Activated CD4-positive, CD25-positive, alpha-beta regulatory T cell treated with anti-CD3 and anti-CD28 coated beads, Interleukin-2, amount 50 U/mL, for 16 hours (primary cell): ENCODE results near the gene FAM98C.

Experiments used
- DNase-seq: peaks from one replicate; pipeline ENCODE4 v3.0.0-alpha.2; 2020; ENCODE audit warnings: low read depth, low spot score

FAM98C gene

DNA sequence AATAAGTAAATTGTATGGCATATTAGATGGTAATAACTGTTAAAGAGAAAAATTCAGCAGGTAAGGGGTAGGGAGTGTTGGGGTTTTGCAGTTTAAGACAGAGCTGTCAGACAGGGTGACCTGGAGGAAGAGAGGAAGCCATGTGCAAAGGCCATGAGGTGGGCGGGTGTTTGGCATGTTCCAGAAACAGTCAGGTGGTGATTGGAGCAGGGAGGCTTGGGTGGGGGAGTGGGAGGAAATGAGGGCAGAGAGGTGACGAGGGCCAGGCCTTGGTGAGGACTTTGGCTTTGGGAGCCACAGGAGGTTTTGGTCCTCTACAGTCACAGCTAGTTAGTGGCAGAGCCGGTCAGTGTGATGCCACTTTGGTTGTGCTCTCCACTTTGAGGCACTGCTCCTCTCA lies 50.7 kb downstream of the FAM98C start:
- no peak for DNase-seq

- no peak for DNase-seq
Measured at GRCh38 chr19:38455031-38455430, 52.1 kb downstream of the FAM98C start.

DNA sequence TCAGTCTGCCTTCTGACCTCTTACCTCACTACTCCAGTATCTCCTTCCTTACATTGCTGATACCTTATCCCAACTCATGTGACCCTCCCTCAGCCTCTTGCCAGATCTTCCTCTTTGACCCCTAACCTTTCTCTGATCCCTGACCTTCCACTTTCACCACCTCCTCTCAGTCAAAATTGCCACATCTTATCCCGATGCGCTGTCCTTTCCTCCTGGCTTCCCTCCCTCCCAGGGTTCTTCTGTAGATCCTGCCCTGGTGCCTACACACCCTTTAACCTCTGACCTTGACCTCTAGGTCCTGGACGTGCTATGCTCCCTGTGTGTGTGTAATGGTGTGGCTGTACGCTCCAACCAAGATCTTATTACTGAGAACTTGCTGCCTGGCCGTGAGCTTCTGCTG lies 54.3 kb downstream of the FAM98C start:
- no peak for DNase-seq

- DNase-seq: no peak
Measured at GRCh38 chr19:38457690-38458405, 55.0 kb downstream of the FAM98C start.
